GM21576 (cell line): ENCODE results near the gene DCAF11.
A peak's percentile ranks its signal among the peaks of the same experiment; 100 is the strongest.
"Not testable (repeated sequence)": the region's sequence is repeated elsewhere in the genome, so short reads cannot be mapped to it uniquely, and the experiment has no call there.

ENCODE experiments used
- ATAC-seq: cut with Tn5 transposase; IDR thresholded peaks from one replicate; pipeline ENCODE4 v1.9.1; 2021; ENCODE audit warnings: mild to moderate bottlenecking, moderate library complexity; ENCODE audit not compliant: unreplicated experiment

DCAF11 gene

GRCh38 chr14:24095271-24096068 lies 19.1 kb upstream of the DCAF11 start:
- ATAC-seq = peak; percentile 70

- ATAC-seq = no peak
Measured at GRCh38 chr14:24096545-24097181, 17.9 kb upstream of the DCAF11 start.

DNA sequence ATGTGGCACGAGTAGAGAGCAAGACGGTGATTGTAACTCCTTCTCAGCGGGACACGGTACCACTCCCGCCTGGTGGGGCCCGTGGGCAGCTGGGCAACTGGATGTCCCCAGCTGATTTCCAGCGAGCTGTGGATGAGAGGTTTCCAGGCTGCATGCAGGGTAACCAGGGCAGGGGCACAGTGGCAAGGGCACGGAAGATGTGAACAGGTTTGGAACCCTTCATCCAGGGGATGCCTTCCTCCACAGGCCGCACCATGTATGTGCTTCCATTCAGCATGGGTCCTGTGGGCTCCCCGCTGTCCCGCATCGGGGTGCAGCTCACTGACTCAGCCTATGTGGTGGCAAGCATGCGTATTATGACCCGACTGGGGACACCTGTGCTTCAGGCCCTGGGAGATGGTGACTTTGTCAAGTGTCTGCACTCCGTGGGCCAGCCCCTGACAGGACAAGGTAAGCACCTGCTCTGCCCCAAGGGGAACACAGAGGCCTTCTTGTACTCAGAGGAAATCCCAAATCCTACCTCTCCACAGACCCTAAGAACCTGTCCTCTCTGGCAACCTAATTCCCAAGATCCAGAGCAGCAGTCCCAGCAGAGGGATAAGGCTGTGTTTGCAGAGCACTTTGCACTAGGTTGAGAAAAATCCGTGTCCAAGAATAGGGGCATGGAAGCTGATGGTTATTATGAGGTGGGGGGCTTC lies 16.2 kb upstream of the DCAF11 start:
- no peak for ATAC-seq

DNA sequence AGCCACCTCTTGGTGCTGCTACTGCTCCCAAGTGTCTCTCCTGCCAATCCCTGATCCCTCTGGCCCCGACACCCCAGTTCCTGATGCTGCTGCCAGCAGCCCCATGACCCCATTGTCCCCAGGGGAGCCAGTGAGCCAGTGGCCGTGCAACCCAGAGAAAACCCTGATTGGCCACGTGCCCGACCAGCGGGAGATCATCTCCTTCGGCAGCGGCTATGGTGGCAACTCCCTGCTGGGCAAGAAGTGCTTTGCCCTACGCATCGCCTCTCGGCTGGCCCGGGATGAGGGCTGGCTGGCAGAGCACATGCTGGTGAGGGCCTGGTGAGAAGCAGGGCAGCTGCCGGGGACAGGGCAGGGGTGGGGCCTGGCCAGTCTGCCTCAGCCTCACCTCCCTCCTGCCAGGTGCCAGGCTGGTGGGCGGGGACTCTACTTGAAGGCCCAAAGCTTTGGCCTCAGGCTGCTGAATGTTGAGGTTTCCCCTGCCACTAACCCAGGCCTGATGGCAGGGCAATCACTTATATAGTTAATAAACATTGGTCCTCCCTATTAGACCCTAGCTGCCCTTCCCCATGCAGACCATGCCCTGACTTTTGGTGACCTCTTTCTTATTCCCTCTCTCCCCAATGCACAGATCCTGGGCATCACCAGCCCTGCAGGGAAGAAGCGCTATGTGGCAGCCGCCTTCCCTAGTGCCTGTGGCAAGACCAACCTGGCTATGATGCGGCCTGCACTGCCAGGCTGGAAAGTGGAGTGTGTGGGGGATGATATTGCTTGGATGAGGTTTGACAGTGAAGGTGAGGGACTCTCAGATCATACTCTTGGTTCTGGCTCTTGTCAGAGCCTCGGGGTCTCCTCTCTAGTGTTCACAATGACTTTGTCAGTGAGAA lies 15.4 kb upstream of the DCAF11 start:
- no peak for ATAC-seq

GRCh38 chr14:24100197-24100981 lies 14.2 kb upstream of the DCAF11 start:
- no peak for ATAC-seq

DNA sequence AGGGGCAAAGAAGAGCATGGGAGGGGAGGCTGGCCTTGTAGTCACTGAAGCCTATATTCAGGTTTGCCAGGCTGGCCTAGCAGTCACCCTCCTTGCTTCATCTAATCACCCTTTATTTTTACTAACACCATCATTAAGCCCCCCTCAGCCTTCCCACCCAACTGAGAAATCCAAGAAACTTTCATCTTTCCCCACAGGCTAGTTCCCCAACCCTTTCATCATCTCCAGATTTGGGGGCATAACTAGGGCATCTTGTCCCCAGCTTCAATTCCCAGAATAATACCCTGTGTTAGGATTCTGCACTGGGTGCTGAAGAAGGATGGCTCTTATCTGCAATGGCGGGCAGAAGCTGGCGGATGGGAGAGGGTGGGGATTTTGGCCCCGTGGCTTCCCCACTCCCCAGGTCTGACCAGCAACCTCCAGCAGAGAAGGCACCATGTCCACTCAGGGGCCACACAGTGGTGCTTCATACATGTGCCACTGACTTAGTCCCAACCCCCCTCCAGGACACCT lies 13.5 kb upstream of the DCAF11 start:
- ATAC-seq = no peak

DNA sequence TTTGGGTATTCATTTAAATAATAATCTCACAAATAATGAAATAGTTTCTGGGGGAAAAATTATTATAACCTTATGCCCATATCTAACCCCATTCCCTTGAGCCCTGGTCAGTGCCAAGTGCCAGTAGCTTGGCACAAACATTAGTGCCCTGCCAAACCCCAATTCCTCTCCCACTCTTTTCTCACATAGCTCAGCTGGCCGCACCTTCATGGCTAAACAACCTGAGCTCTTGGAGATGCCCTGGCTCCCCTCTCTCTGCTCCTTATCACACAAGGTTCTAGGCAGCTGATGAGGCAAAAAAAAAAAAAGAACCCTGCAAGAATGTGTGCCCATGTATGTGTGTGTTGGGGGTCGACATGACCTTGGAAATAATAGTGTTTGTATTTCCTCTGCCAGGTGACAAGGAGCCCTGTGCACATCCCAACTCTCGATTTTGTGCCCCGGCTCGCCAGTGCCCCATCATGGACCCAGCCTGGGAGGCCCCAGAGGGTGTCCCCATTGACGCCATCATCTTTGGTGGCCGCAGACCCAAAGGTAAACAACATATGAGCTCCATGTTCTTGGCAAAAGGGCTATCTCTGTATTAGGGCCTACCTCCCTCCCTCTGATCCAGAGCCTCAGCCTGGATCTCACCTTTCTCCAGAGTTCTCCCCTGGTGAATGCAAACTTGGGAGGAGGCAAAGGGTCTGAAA lies 12.1 kb upstream of the DCAF11 start:
- no peak for ATAC-seq

GRCh38 chr14:24103451-24103850 lies 11.1 kb upstream of the DCAF11 start:
- ATAC-seq = no peak

- not testable (repeated sequence) for ATAC-seq
Measured at GRCh38 chr14:24105609-24106239, 8.9 kb upstream of the DCAF11 start.

DNA sequence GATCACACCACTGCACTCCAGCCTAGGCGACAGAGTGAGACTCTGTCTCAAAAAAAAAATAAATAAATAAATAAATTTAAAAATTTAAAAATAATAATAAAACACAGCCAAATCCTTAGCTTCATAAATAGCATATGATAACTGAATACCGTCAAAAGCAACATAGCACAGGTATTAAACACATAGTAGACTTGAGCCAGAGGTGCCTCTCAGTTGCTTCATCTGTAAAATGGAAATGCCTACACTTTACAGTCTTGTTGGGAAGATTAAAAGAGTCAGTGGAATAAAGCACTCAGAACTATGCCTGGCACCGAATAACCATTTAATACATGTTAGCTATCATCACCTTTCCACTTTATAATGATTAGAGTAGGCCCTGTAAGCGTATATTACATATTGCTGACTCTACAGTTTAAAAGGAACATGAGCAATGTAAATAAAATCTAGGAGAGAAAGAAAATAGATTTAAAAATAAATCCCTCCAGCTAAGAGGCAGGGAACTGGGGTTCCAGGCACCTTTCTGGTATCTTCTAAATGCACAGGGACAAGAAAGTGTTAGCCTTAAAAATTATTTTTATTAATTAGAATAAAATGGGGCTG lies 7.8 kb upstream of the DCAF11 start:
- no peak for ATAC-seq

GRCh38 chr14:24108336-24108874 lies 6.2 kb upstream of the DCAF11 start:
- ATAC-seq = peak; percentile 35

DNA sequence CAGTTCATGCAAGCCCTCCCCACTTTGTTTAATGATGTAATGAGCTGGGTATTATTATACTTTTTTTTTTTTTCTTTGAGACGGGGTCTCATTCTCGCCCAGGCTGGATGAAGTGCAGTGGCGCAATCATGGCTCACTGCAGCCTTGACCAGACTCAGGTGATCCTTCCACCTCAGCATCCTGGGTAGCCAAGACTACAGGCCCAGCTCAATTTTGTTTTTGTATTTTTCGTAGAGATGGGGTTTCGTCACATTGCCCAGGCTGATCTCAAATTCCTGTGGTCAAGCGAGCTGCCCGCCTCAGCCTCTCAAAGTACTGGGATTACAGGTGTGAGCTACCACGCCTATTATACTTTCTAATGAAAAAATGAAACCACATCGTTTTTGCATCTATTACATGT lies 4.5 kb upstream of the DCAF11 start:
- ATAC-seq = no peak

- no peak for ATAC-seq
Measured at GRCh38 chr14:24110523-24110922, 4.1 kb upstream of the DCAF11 start.

- ATAC-seq = no peak
Measured at GRCh38 chr14:24113379-24113800, 1.2 kb upstream of the DCAF11 start.

- ATAC-seq = peak; percentile 22
Measured at GRCh38 chr14:24113801-24114531, 611 bp upstream of the DCAF11 start.

DNA sequence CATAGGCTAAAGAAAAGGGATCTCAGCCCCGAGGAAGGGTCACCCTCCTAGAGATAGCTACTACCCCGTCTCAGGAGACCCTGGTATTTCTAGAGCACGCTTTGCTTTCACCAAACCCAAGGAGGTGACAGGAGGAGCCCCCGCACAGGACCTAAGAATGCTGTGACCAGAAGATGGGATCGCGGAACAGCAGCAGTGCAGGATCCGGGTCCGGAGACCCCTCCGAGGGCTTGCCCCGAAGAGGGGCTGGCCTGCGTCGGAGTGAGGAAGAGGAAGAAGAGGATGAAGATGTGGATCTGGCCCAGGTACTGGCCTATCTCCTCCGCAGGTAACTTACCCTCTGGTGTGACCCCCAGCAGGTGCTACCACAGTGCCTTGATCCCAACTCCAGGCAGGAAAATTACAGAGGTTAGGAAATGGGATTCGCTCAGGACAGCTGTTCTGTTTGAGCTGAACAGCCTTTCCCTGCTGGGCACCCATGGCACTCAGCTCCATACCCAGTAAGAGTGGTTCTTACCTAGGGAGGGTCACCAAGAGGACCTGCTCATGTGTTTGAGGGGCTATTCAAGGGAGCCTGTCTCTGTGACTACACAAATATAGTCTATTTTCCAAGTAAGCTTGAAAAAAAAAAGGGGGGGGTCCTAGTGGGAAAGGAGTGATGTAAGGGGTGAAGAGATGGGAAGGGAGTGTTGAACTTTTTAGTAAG lies 998 bp downstream of the DCAF11 start:
- no peak for ATAC-seq
